ENCODE measurements around the gene CACNG8.

- TF ChIP-seq ZNF70 (CRISPR knock-in tag; IDR thresholded peaks at IDR 0.05) (no peak), PATZ1 (CRISPR knock-in tag; IDR thresholded peaks at IDR 0.05; ENCODE audit: borderline replicate concordance) (no peak), ZNF8 (CRISPR knock-in tag; IDR thresholded peaks at IDR 0.05) (no peak), ESRRG (CRISPR knock-in tag; IDR thresholded peaks at IDR 0.05) (no peak), ISL1 (CRISPR knock-in tag; IDR thresholded peaks at IDR 0.05) (no peak), PPARA (CRISPR knock-in tag; IDR thresholded peaks at IDR 0.05; ENCODE audit: borderline replicate concordance) (no peak), SNAI2 (CRISPR knock-in tag; IDR thresholded peaks at IDR 0.05) (no peak), ARNTL (CRISPR knock-in tag; IDR thresholded peaks at IDR 0.05; ENCODE audit: borderline replicate concordance, low read depth) (no peak)
Observed at GRCh38 chr19:53992211-53992610, 29.5 kb downstream of the CACNG8 start.

All from SK-N-SH treated with all-trans-retinoic acid at 6 μM for 48 hours (cell line).